MG63 (cell line): ENCODE data around the gene RAB1B. TPM values are rescaled to one million over a fixed set of nuclear protein-coding genes. Genes with fewer than 3 reads are reported as not detected.
A peak's percentile ranks its signal among the peaks of the same experiment; 100 is the strongest.

Experiments
- DNase-seq: peaks from one replicate; pipeline ENCODE4 v3.0.0-alpha.2; 2020
- H3K27me3 ChIP-seq: fragments of 250-450 bp; sonication (Bioruptor Pico); 2 replicates; pipeline ENCODE4 v1.5.1; 2020; ENCODE audit warnings: mild to moderate bottlenecking, moderate library complexity
- H3K36me3 ChIP-seq: fragments of 250-450 bp; sonication (Bioruptor Pico); 2 replicates; pipeline ENCODE4 v1.5.1; 2020; ENCODE audit warnings: mild to moderate bottlenecking, moderate library complexity
- H3K4me3 ChIP-seq: fragments of 250-450 bp; sonication (Bioruptor Pico); 2 replicates; pipeline ENCODE4 v1.5.1; 2020; ENCODE audit warnings: mild to moderate bottlenecking, moderate library complexity
- H3K9me3 ChIP-seq: fragments of 250-450 bp; sonication (Bioruptor Pico); 2 replicates; pipeline ENCODE4 v1.5.1; 2020; ENCODE audit warnings: mild to moderate bottlenecking, moderate library complexity
- total RNA-seq: library from RNA; depleted of rRNA; stranded (reverse); fragments of >200 nt; shearing (Covaris generic); gene quantifications from 2 replicates; pipeline ENCODE4 v1.2.3, GENCODE V29; 2014; ENCODE audit warnings: low replicate concordance; rRNA removed

The RAB1B gene
- total RNA-seq, result 101 and 103 TPM in 2 replicates

DNA sequence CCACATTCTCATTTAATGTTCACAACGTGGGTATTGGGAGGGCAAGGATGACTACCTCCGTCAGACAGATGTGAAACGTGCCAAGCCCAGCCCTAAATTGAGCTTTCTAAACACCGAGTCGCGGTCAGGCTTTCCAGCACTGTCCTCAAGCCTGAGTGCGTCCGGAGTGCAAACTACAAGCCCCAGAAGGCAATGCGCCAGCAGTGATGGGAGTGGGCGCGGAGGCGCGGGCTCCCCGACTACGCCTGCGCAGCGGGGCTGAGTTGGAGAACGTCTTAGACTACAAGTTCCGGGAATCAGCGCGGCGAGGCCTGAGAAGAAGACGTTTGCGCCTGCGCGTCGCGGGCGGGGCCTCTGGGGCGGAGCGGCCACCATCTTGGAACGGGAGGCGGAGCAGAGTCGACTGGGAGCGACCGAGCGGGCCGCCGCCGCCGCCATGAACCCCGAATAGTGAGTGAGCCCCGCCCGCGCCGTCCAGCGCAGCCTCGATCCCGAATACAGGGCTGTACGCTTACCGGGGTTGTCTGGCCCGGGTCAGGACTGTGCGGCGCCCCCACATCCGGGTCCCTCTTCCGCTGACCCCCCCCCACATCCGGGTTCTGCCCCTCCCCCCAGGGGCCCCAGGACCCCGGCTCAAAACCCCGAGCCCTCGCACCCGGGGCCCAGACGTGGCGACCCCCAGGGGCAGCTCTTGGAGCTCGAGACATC lies at the start of gene RAB1B:
RAB1B (plus strand) TSS at position 396 of the 708 bp plus-strand sequence; CDS start at position 437, 41 bp downstream.
- Histone ChIP-seq H3K27me3 (no peaks in the 10 kb centered on the region), H3K4me3 (peak within 1 kb of the TSS; percentile 90), H3K9me3 (no peaks in the 10 kb centered on the region), H3K36me3 (peaks cover 50% of the 10 kb centered on the region)
- DNase-seq, result peak; percentile 99

- no peak for DNase-seq
- Histone ChIP-seq H3K36me3 (peaks cover 7% of the 10 kb centered on the region), H3K4me3 (no peak overlapping the region), H3K9me3 (no peaks in the 10 kb centered on the region), H3K27me3 (no peaks in the 10 kb centered on the region)
Measured at GRCh38 chr11:66218846-66219620, 49.4 kb upstream of the RAB1B start.

DNA sequence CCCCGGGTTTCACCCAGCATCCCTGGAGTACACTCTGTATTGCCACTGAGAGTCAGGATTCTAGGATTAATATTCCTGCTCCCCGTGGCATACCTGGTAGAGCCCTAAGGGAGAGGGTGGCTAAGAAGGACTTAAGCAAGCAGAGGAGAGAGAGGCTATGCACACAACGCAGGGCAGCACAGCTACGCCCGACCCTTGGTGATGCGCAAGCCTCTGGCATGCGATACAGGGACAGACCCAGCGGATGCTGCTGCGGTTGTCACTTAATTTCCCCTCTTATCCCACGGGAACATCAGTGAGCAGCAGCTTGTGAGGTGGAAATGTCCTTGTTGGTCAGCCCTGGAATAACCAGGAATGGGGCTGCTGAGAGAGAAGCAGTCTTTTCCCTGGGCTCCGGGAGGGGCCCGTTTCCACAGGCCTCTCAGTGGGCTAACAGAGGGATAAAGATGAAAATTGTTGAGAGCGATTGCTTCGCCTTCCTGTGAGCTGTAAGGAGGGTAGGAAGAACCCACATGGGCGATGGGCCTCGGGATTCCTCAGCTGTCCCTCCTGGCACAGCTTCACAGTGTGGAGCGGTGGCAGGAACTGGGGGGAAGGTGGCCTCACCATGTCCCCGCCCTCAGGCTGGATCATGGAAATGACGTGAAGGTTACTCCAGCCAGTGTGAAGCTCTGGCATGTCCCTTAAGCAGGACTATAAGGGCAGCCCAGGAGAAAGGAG lies 48.4 kb upstream of the RAB1B start:
- no peak overlapping the region for H3K4me3 ChIP-seq
- no peak for DNase-seq
- no peaks in the 10 kb centered on the region for H3K27me3 ChIP-seq
- peaks cover 7% of the 10 kb centered on the region for H3K36me3 ChIP-seq
- no peaks in the 10 kb centered on the region for H3K9me3 ChIP-seq

DNA sequence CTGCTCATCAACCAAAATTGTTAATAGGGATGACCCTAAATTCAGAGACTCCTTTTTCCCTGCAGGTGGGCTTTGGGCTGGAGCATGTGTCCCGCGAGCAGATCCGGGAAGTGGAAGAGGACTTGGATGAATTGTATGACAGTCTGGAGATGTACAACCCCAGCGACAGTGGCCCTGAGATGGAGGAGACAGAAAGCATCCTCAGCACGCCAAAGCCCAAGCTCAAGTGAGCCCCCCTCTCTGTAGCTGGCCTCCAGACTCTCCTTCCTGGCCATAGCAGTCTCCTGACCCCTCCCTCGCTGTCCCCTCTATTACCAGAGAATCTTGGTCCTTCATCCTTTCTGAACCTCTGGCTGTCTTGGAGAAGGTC lies 47.9 kb upstream of the RAB1B start:
- Histone ChIP-seq H3K4me3 (no peak overlapping the region), H3K9me3 (no peaks in the 10 kb centered on the region), H3K27me3 (no peaks in the 10 kb centered on the region), H3K36me3 (peaks cover 7% of the 10 kb centered on the region)
- no peak for DNase-seq

DNA sequence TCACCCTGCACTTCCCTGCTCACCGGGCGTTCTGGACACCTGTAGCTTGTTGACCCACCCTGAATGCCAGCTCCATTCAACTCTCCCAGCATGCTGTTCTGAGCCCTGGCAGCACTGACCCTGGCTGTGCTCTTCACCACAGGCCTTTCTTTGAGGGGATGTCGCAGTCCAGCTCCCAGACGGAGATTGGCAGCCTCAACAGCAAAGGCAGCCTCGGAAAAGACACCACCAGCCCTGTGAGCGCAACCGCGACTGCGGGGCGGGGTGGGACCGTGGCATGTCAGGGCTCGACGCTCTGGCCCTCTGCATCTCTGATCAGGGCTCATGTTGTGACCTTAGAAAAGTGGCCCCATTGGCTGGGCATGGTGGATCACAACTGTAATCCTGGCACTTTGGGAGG lies 47.4 kb upstream of the RAB1B start:
- peaks cover 6% of the 10 kb centered on the region for H3K36me3 ChIP-seq
- no peak overlapping the region for H3K4me3 ChIP-seq
- DNase-seq, result no peak
- H3K9me3 ChIP-seq, result no peaks in the 10 kb centered on the region
- H3K27me3 ChIP-seq, result no peaks in the 10 kb centered on the region

DNA sequence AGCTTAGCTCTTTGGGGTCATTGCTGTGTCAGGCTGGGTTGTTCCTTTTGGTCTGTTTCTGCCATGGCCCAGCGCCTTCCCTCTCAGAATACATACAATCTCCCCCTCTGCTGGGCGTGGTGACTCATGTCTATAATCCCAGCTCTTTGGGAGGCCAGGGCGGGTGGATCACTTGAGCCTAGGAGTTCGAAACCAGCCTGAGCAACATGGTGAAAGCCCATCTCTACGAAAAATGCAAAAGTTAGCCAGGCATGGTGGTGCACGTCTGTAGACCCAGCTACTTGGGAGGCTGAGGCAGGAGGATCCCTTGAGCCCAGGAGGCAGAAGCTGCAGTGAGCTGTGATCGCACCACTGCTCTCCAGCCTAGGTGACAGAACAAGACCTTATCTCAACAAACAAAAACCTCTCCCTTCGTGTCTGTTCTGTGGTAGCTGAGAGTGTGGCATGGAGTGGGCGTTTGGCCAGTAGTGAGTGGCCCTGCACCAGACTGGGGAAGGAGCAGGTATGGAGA lies 46.7 kb upstream of the RAB1B start:
- no peaks in the 10 kb centered on the region for H3K27me3 ChIP-seq
- no peaks in the 10 kb centered on the region; the same call in none of the 2 replicates for H3K36me3 ChIP-seq
- no peak overlapping the region for H3K4me3 ChIP-seq
- no peaks in the 10 kb centered on the region for H3K9me3 ChIP-seq
- DNase-seq, result peak; percentile 36

DNA sequence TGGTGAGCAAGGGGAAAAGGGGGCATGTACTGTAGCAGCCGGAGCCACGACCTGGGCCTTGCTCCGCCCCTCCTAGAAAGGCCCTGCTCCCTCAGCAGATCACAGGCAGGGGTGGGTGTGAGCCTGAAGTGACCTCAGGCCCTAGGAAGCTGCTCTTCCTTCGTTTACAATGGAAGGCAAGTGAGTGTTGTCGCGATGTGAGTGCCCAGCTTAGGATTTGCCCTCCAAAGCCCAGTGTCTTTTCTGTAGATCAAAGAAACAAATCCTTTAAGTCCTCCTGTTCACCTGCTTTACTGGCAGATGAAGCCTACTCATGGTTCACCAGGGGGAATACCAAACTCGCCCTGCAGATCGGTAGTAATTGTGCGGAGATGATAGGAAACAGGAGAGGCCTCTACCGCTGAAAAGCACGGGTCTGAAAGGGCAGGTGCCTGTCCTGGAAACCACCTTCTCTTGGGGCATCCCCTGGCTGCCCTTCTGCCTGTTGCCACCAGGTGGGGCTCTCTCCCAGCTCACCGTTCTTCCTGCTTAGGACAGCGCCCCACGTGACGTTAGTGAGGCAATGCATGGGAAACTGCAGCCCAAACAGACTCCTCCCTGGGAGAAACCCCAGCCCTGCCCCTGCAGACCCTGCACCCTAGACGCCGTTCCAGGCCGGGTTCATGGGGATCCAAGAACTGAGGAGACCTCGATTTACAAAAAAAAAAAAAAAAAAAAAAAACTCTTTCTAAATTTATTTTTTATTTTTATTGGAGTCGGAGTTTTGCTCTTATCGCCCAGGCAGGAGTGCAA lies 45.9 kb upstream of the RAB1B start:
- no peaks in the 10 kb centered on the region; the same call in none of the 2 replicates for H3K36me3 ChIP-seq
- H3K27me3 ChIP-seq, result no peaks in the 10 kb centered on the region
- no peaks in the 10 kb centered on the region for H3K9me3 ChIP-seq
- H3K4me3 ChIP-seq, result no peak overlapping the region
- DNase-seq, result peak; percentile 79

GRCh38 chr11:66224226-66224855 lies 44.1 kb upstream of the RAB1B start:
- no peaks in the 10 kb centered on the region for H3K27me3 ChIP-seq
- H3K9me3 ChIP-seq, result no peaks in the 10 kb centered on the region
- H3K4me3 ChIP-seq, result no peak overlapping the region
- no peak for DNase-seq
- H3K36me3 ChIP-seq, result no peaks in the 10 kb centered on the region; the same call in 1 of the 2 replicates

DNA sequence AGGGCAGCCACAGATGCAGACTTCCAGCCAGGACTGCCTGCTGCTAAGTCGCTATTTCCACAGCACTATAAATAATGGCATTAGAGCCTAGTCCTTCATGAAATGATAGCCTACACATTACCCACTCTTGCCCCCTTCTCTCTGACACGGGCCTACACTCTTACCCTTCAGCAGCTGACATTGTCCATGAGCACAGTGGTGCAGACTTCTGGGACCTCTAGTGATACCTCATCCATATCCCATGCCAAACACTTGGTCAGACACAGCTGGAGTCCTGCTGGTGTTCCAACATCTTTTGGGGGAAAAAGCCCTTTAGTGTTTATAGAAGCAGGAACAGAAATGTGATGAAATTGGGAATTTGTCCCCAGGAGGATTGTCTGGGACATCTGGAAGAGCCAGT lies 43.4 kb upstream of the RAB1B start:
- H3K36me3 ChIP-seq, result no peaks in the 10 kb centered on the region; the same call in 1 of the 2 replicates
- H3K9me3 ChIP-seq, result no peaks in the 10 kb centered on the region
- no peak overlapping the region for H3K4me3 ChIP-seq
- no peaks in the 10 kb centered on the region for H3K27me3 ChIP-seq
- DNase-seq, result no peak

DNA sequence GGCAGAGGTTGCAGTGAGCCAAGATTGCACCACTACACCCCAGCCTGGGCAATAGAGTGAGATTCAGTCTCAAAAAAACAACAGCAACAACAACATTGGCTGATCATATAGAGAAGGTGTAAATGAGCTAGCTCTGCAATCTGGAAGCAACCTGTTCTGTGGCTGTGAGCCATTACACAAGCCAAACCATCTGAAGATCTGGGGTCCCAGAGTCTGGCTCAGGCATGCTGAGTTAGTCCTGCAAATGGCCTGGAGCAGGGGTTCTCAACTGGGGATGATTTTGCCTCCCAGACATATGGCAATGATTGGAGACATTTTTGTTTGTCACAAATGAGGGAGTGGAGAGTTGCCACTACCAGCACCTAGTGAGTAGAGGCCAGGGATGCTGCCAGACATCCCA lies 42.3 kb upstream of the RAB1B start:
- H3K4me3 ChIP-seq, result no peak overlapping the region

GRCh38 chr11:66227700-66228099 lies 40.7 kb upstream of the RAB1B start:
- H3K9me3 ChIP-seq, result no peaks in the 10 kb centered on the region
- no peak overlapping the region for H3K4me3 ChIP-seq
- no peak for DNase-seq
- H3K36me3 ChIP-seq, result no peaks in the 10 kb centered on the region; the same call in none of the 2 replicates
- no peaks in the 10 kb centered on the region for H3K27me3 ChIP-seq

More for the DNA sequence above, 42.3 kb upstream of the RAB1B start:
- no peak for DNase-seq
- Histone ChIP-seq H3K36me3 (no peaks in the 10 kb centered on the region; the same call in 1 of the 2 replicates), H3K9me3 (no peaks in the 10 kb centered on the region), H3K27me3 (no peaks in the 10 kb centered on the region)

DNA sequence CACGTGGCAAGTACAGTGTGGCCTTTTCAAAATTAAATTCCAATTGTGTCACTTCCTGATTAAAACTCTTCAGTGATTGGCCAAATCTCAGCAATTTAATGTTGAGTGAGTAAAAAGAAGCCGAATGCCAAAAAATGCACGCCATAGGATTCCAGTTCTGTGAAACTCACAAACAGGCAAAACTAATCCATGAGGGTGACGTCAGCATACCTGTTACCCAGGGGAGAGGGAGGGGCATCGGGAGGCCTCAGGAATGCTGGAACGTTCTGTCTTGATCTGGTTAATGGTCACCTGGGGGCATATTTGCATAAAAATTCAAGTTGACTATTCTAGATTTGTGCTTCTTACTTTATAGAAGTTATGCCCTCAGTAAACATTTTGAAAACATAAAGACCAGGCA lies 39.9 kb upstream of the RAB1B start:
- Histone ChIP-seq H3K27me3 (no peaks in the 10 kb centered on the region), H3K9me3 (no peaks in the 10 kb centered on the region), H3K36me3 (no peaks in the 10 kb centered on the region; the same call in none of the 2 replicates), H3K4me3 (no peak overlapping the region)
- DNase-seq, result no peak

DNA sequence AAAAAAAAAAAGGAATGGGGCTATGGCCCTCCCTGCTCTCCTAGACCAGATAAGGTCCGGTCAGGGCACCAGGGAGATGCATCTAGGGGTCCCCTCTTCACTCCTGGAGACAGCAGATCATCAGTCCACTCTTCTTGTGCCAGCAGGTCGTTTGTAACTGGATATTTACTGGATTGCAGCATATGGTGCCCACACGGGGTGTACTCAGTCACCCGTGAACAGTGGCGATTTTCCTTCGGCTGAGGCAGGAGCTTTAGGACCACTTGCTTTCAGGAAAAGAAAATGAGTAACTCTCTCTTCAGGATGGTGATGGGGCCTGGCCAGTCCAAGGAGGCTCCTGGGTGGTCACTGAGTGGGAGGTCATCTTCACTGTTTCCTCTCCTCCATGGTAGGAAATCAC lies 38.3 kb upstream of the RAB1B start:
- no peak overlapping the region for H3K4me3 ChIP-seq
- DNase-seq, result no peak
- no peaks in the 10 kb centered on the region for H3K27me3 ChIP-seq
- H3K36me3 ChIP-seq, result peaks cover 2% of the 10 kb centered on the region
- H3K9me3 ChIP-seq, result no peaks in the 10 kb centered on the region

GRCh38 chr11:66230978-66231377 lies 37.5 kb upstream of the RAB1B start:
- DNase-seq, result no peak
- Histone ChIP-seq H3K4me3 (no peak overlapping the region), H3K9me3 (no peaks in the 10 kb centered on the region), H3K27me3 (no peaks in the 10 kb centered on the region), H3K36me3 (peaks cover 2% of the 10 kb centered on the region; the same call in 1 of the 2 replicates)

- no peak overlapping the region for H3K4me3 ChIP-seq
- DNase-seq, result no peak
- no peaks in the 10 kb centered on the region for H3K27me3 ChIP-seq
- H3K9me3 ChIP-seq, result no peaks in the 10 kb centered on the region
- peaks cover 2% of the 10 kb centered on the region; the same call in 1 of the 2 replicates for H3K36me3 ChIP-seq
Measured at GRCh38 chr11:66231561-66231960, 36.9 kb upstream of the RAB1B start.

DNA sequence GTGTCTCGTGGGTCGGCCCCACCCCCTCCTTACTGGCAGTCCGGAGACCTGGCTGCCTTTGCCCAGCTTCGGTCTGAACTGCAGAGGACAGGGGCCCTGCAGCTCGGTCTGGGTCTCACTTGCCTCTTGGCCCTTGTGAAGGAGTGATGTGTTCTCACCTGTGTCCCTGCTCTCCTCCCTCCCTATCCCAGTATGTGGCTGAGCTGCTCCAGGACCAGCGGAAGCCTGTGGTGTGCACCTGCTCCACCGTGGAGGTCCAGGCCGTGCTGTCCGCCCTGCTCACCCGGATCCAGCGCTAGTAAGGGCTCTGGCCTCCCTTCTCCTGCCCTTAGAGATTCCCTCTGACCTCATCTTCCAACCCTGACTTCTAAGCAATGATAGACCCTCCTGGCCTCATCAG lies 35.7 kb upstream of the RAB1B start:
- no peak for DNase-seq
- Histone ChIP-seq H3K36me3 (peaks cover 2% of the 10 kb centered on the region; the same call in 1 of the 2 replicates), H3K9me3 (no peaks in the 10 kb centered on the region), H3K27me3 (no peaks in the 10 kb centered on the region), H3K4me3 (no peak overlapping the region)
